Measurements from ENCODE around the gene RPGRIP1.
"Not testable (repeated sequence)": the region's sequence is repeated elsewhere in the genome, so short reads cannot be mapped to it uniquely, and the experiment has no call there.

The RPGRIP1 gene

DNA sequence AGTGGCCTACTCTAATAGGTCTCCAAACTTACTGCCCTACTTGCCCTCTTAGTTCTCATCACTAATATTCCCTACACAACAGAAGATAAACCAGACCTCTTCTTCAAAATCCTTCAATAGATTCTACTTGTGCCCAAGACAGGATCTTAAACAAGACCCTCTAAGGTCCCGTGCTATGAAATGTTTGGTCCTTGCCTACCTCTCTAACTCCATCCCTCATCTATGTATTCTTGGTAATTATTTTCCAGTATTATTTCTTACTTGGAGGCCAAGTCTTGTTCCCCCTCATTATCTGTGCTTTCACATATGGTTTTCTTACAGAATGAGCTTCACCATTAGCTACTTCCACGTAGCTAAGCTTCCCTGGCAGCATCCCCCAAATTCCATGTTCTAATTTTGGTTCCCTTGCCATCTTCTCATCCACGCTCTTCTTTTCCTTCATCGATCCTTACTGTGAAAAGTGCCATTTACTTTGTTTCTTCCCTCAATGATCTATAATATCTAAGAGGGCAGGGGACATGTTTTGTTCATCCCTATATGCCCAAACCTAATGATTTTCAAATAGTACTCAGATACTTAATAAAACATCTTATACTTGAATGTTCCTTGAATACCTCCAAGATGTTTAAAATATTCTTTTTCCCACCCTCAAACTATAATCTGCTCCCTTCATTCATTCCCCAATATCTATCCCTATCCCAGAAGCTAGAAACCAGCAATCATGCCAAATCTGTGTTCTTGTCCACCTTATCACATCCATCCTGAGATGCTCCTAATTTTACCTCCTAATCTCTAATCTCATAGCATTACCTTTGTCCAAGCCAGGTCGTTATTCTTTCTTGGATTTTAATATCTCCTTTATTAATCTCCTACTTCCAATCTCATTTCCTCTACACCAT lies 20.7 kb upstream of the RPGRIP1 start:
- no peak for DNase-seq

DNA sequence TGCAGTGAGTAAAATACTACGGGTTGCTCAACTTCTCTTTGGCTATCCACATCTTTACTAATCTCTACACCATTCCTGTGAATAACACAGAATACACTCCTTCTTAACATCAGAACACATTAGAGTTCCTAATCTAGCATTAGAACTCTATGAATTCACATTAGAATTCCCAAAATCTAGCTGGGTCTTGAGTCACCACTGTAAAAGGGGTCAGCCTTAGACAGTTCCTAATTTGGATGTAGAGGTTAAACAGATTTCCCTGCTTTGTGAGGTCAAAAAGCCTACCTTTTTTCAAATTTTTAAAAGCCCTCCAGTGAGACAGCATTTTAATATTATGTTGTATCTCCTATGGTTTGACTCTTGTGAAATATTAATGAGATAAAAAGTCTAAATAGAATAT lies 18.1 kb upstream of the RPGRIP1 start:
- DNase-seq, result no peak

DNA sequence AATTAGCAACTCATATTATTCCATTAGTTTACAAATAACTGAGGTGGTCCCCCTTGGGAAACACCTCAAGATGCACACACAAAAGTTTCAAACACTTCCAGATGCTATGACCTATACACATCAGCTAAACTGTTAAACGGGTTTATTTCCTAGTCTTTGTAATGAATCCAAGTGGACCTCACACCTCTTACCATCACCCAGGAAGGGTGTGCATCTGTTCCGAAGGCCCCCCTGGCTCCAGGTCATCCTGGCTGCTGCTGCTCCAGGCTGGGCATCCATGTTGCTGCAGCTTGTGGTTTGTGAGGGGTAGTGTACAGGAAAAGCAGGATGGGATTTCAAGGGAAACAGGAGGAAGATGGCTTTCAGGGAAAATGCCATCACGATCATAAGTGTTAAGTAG lies 17.5 kb upstream of the RPGRIP1 start:
- DNase-seq, result no peak

DNA sequence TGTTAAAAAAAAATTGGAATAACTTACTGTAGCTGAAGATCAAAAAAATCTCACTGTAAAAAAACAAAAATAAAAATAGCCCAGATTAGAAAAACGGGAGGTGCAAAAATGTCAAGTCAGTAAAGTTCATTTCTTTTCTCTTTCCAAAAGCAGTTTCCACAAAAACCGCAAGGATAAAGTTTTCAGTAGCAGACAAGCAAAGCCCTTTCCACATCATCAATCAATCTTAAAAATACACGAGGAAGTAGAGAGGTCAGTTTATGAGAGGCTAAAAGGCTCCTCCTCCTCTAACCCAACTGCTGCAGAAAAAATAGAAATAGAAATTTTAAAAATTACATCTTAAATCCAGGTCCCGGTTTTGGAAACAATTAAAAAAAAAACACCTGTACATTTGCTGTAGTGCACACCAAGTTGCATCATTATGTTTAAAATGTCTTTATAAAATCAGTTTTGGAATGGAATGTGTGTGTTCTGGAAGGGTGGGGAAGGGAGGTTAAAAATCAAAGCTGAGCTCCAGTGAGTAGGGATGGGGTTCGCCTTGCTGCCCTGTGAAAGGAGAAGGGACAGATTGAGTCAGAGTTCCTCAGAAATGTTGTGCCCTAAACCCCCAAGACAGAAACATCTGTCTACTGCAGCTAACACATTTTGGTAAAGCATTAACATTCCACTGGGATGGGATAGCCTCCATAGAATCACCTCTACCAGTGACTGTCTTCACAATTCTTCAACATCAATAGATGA lies 16.4 kb upstream of the RPGRIP1 start:
- DNase-seq, result peak; percentile 48

DNA sequence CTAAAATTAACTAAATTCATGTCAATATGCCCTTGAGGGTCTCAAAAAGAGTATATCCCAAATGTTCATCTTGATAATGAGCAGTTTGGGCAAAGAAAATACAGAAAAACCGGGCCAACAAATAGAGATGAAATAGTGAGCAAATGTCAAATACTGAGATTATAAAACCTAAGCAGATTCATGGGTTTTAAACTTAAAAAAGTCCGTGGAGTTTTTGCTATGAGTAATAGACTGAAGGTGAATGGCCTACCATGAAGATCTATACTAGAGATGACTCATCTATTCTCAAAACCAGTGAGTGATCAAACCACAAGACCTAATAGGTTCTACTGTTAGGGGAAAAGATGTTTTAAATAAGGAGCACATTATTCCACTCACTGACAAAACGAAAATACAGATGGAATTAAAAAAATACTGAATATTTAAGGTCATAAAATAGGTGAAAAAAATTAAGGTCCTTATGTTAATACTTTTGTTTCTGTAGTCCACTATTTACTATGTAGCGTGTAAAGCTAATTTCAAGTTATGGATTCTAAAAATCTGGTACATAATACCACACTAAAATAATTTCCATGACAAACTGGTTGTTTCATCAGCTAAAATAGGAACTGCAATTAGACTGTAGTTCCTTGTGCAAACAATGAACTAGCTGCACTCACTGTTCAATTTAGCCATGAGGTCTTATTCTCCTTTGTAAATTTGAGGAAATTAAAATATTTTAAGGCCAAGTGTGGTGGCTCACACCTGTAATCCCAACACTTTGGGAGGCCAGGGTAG lies 15.7 kb upstream of the RPGRIP1 start:
- DNase-seq, result peak; percentile 41

DNA sequence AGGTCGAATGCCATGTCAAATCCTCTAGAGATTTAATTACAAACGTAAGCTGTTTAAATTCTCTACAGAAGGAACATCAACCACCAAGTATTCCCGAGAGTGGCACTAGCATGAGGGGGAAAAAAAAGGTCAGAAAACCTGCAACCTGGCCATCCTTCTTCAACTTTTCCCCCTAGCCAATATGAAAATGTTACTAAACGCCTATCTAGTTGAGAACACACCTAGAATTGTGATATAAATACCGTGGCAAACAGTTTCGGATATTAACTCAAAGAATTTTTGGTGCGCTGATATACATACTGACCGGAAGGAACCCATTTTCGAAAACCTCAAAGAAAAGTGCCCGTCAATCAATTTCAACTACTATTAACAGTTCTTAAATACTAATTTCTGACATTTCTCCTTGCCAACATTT lies 12.4 kb upstream of the RPGRIP1 start:
- no peak for DNase-seq

DNA sequence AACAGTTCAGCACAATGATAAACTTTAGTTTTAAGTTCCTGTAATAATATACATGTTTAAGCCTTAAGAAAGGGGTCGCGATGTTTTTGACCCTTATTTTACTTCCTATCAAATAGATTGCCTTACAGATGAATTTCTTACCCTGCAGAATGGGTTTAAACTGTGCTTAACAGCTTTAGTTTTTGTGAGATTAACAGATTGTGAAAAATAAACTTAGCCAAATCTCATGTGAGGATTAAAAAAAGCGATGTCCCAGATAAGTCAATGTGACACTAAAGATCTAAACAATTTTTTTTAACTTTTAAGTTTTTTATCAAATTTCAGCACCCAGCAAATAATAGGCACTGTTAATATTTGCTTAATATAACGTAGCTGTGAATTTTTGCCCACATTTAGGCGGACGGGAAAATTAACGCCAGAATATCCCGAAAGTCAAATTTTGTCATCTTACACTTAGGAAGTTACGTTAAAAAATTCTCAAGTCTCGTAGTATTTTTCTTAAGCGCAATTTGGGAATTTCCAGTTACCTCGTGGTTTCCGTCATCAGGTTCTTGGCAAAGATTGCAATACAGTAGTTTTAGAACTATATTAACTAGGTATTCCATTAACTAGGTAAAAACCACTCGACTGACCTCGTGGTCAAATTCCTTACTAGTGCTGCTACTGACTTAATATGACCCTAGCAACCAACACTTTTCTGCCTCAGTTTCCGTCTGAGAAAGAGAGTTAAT lies 11.8 kb upstream of the RPGRIP1 start:
- no peak for DNase-seq

DNA sequence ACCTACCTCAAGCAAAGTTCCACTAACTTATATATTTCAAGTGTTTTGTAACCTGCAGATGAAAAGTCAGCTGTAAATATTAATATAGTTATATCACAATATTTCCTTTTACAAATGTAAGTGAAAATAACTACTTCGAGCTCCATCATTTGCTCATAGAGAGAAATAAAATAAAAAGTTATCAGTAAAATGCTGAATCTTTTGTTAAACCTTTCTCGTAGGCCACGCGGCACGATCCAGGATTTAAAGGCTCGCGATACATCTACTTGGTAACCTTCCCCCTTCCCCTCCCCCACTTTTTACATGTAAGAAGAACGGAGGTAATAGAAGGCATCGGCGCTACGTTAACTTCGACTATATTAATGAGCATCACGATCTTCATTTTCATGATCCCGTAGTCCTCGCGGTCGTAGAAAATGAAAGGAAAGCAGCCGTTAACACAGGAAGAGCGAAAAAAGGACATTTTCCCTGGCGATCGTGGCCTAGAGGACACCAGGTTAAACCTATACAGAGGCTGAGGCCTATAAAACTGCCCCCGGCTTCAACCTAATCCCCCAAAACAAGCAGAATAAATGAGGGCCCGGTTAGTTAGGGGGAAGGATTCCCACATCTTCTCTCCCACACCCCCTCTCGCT lies 11.1 kb upstream of the RPGRIP1 start:
- DNase-seq, result peak; percentile 59

DNA sequence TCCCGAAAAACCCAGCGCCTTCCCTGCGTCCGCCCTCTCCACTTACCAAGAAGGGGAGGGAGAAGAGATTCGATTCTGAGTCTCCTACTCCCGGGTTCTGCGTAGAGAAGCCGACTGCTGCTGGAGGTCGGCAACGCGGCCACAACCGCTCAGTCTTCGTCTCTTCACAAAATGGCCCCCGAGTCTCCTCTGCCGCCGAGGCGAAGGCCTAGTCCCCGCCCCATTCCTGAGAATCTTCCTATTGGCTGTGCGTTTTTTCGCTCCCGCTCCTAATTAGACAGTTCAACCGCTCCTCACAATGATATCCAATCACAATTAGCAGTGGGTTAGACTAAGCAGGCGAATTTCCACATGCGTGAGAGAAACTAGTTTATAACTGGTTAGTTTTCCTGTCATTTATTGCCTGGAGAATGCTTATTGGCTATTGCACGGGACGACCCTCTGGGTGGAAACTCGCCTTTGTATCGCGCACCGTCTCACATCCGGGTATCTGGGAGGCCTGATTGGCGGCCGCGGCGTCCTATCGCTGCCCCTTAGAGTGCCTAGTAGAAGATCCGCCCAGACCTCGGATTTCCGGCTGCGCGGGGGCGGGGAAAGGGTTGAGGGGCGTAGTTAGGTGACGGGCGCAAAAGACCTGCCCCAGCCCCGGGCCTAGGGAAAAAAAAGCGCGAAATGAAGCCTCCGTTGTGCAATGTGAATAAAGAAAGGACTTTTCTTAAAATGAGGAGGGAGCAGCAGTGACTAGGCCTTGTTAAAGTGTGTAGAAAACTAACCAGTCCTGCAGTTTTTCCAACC lies 10.4 kb upstream of the RPGRIP1 start, which contains the start of gene HNRNPC:
Gene HNRNPC, minus strand, starts transcription at position 191 of the 795 bp plus-strand sequence. CDS start 35,249 bp downstream, outside the sequence.
- DNase-seq, result peak; percentile 99

DNA sequence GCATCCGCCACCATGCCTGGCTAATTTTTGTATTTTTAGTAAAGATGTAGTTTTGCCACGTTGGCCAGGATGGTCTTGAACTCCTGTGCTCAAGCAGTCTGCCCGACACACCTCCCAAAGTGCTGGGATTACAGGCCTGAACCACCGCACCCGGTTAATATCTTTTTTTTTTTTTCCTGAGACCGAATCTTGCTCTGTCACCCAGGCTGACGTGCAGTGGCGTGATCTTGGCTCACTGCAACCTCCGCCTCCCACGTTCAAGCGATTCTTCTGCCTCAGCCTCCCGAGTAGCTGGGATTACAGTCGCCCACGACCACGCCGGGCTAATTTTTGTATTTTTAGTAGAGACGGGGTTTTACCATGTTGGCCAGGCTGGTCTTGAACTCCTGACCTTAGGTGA lies 7.2 kb upstream of the RPGRIP1 start:
- DNase-seq, result not testable (repeated sequence)

DNA sequence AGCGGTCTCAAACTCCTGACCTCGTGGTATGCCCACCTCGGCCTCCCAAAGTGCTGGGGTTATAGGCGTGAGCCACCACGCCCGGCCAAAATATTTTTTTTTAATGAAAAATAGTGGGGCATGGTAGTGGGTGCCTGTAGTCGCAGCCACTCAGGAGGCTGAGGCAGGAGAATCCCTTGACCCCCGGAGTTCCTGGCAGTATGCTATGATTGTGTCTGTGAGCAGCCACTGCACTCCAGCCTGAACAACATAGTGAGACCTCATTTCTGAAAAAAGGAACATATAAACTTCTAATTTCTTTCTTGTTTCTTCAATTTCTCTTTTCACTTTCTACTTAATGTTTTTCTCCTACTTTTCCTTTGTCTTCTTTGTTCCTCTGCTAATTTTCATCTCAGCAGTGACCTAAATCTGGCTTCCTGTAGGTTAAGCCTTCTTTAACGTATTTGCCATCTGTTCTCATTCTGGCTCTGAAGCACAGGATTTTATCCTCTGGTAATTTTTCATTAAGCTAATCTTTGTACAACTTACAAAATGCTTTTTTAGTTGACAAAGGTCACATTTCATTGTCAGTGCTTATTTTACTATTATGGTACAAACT lies 4.5 kb upstream of the RPGRIP1 start:
- no peak for DNase-seq

DNA sequence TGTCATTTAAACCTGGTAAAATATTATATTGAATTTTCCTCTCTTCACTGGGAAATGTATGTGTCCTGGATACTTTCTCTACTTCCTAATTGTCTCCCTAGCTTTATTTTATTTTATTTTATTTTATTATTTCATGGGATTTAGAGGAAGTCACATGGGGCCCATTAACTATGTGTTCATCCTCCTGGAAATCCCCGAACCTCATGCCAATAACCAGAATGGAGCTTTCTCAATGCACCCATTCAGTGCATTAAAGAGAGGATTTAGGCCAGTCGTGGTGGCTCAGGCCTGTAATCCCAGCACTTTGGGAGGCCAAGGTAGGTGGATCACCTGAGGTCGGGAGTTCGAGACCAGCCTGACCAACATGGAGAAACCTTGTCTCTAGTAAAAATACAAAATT lies 1.3 kb upstream of the RPGRIP1 start:
- no peak for DNase-seq

DNA sequence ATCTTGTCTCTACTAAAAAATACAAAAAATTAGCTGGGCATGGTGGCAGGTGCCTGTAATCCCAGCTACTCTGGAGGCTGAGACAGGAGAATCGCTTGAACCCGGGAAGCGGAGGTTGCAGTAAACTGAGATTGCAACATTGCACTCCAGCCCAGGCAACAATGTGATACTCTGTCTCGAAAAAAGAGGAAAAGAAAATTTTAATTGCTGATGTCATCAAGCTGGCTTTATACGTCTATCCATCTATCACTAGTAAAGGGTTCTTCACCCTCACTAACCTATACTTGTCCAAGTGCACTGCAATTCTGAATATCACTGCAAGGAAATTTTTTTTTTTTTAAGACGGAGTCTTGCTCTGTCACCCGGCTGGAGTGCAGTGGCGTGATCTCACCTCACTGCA lies 2.0 kb downstream of the RPGRIP1 start:
- not testable (repeated sequence) for DNase-seq

DNA sequence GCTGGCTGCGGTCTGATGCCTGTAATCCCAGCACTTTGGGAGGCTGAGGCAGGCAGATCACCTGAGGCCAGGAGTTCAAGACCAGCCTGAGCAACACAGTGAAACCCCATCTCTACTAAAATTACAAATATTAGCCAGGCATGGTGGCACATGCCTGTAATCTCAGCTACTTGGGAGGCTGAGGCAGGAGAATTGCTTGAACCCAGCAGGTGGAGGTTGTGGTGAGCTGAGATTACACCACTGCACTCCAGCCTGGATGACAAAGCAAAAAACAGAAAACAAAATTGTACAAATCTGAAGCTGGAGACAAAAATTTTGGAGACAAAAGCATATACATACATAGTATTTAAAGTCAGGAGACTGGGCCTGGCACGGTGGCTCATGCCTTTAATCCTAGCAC lies 6.6 kb downstream of the RPGRIP1 start:
- DNase-seq, result not testable (repeated sequence)

DNA sequence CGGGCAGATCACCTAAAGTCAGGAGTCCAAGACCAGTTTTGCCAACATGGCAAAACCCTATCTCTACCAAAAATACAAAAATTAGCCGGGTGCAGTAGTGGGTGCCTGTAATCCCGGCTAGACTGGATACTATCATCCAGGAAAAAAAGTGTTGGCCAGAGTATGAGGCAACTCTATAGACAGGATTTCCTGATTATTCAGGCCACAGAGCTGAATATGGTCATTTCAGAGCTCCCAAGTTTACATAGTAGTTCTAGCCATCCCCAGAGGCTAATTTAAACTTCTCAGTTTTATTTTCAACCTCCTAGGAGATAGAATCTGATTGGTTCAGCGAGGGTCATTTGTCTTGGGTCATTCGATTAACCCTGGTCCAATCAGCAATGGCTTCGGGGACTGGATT lies 7.3 kb downstream of the RPGRIP1 start:
- no peak for DNase-seq

DNA sequence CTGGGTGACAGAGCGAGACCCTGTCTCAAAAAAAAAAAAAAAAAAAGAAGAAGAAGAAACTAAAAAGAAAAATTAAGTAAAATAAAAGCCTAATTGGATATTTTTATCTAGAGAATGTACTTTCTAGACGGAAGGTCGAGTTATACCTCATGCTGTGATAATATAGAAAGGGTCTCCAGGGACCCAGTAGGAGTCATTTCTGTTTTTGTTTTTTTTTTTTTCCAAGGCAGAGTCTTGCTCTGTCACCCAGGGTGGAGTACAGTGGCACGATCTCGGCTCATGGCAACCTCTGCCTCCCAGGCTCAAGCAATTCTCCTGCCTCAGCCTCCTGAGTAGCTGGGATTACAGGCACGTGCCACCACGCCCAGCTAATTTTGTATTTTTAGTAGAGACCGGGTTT lies 14.1 kb downstream of the RPGRIP1 start:
- DNase-seq, result not testable (repeated sequence)

DNA sequence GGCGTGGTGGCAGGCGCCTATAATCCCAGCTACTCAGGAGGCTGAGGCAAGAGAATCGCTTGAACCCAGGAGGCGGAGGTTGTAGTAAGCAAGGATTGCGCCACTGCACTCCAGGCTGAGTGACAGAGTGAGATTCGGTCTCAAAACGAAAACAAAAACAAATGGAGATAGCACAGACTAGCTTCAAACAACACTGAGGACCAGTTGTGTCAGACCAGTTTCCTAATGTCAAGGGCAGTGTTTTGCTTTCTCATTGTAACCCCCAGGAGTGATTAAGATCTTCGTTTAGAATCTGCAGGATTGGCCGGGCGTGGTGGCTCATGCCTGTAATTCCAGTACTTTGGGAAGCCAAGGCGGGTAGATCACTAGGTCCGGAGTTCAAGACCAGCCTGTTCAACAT lies 18.5 kb downstream of the RPGRIP1 start:
- DNase-seq, result no peak

DNA sequence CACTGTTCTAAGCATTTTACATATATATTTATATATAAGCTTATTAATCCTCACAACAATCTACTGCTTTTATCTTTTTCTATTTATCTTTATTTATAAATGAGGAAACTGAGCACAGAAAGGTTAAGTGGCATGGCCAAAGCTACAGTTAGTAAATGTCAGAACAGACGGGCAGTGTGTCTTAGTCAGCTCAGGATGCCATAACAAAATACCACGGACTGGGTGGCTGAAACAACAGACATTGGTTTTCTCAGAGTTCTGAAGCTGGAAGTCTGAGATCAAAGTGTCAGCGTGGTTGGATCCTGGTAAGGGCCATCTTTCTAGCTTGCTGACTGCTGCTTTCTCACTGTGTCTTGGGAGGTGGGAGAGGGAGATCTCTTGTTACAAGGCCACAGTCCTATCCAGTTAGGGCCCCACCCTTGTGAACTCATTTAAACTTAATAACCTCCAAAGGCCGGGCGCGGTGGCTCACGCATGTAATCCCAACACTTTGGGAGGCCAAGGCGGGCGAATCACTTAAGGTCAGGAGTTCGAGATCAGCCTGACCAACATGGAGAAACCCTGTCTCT lies 19.8 kb downstream of the RPGRIP1 start:
- no peak for DNase-seq

DNA sequence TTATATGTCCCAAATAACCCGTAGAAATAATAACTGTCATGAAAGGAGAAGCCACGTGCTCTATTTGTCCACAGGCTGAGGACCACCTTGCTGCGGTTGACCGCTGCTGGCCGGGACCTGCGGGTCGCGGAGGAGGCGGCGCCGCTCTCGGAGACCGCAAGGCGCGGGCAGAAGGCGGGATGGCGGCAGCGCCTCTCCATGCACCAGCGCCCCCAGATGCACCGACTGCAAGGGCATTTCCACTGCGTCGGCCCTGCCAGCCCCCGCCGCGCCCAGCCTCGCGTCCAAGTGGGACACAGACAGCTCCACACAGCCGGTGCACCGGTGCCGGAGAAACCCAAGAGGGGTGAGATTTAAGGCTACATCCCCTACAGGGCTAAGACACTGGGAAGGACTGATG lies 21.0 kb downstream of the RPGRIP1 start:
- peak; percentile 31 for DNase-seq
